Stimulated activated CD4-positive, alpha-beta T cell treated with anti-CD3 and anti-CD28 coated beads, Interleukin-2, amount 100 ng/mL, for 4 hours (primary cell): Measurements from ENCODE around the gene DNAI1.

Experiments
- DNase-seq: peaks from one replicate; pipeline ENCODE4 v3.0.0-alpha.2; 2020; ENCODE audit warnings: low read depth

DNAI1 gene

GRCh38 chr9:34558919-34559623, 100.5 kb downstream of the DNAI1 start:
- no peak for DNase-seq

GRCh38 chr9:34559624-34560455, 101.2 kb downstream of the DNAI1 start:
- no peak for DNase-seq

GRCh38 chr9:34560599-34561214, 102.1 kb downstream of the DNAI1 start:
- no peak for DNase-seq

- DNase-seq, result no peak
Measured at GRCh38 chr9:34562135-34562745, 103.6 kb downstream of the DNAI1 start.

- DNase-seq, result no peak
Measured at GRCh38 chr9:34563262-34563661, 104.7 kb downstream of the DNAI1 start.

GRCh38 chr9:34564617-34565016, 106.0 kb downstream of the DNAI1 start:
- no peak for DNase-seq

GRCh38 chr9:34565856-34566255, 107.3 kb downstream of the DNAI1 start:
- DNase-seq, result no peak

- no peak for DNase-seq
Measured at GRCh38 chr9:34566322-34566721, 107.7 kb downstream of the DNAI1 start.

- DNase-seq, result no peak
Measured at GRCh38 chr9:34566972-34567371, 108.4 kb downstream of the DNAI1 start.

GRCh38 chr9:34568133-34568532, 109.5 kb downstream of the DNAI1 start:
- DNase-seq, result no peak

GRCh38 chr9:34568774-34569173, 110.2 kb downstream of the DNAI1 start:
- DNase-seq, result no peak

GRCh38 chr9:34570376-34570775, 111.8 kb downstream of the DNAI1 start:
- no peak for DNase-seq
